ENCODE data around the gene NCAM2. TPM values are rescaled to one million over a fixed set of nuclear protein-coding genes. Genes with fewer than 3 reads are reported as not detected.

Gene NCAM2
- total and polyA plus RNA-seq, 2 experiments from 2014 or later = 0.36 to 0.83 TPM

GRCh38 chr21:21010698-21011097 is 12.5 kb downstream of the NCAM2 start:
- Histone ChIP-seq H3K27me3 (ENCODE audit: insufficient read depth) (no peaks in the 10 kb centered on the region), H3F3A (replicated peaks; ENCODE audit: low read depth) (no peaks in the 10 kb centered on the region), H3K36me3 (ENCODE audit: insufficient read depth) (no peaks in the 10 kb centered on the region), H3K4me3 (no peak overlapping the region), H4K20me1 (replicated peaks; ENCODE audit: insufficient read depth) (no peaks in the 10 kb centered on the region), H3K79me2 (replicated peaks; ENCODE audit: insufficient read depth) (no peaks in the 10 kb centered on the region), H3K4me2 (peak overlapping the region; percentile 16; the same call in 1 of the 2 replicates), H3K4me1 (ENCODE audit: insufficient read depth) (peaks cover 9% of the 10 kb centered on the region; the same call in 1 of the 2 replicates), H3K27ac (ENCODE audit: low read depth) (no peak overlapping the region), H2AFZ (no peak overlapping the region), H3K9me2 (ENCODE audit: insufficient read depth) (no peaks in the 10 kb centered on the region)
- H3K4me1 Mint-ChIP-seq = peaks cover 36% of the 10 kb centered on the region
- H3K27me3 Mint-ChIP-seq (ENCODE audit: insufficient read depth, low read depth, poor library complexity) = no peaks in the 10 kb centered on the region
- H3K27ac Mint-ChIP-seq = peak overlapping the region; percentile 17
- H3K9me3 Mint-ChIP-seq = no peaks in the 10 kb centered on the region
- TF ChIP-seq, protein P1, sequence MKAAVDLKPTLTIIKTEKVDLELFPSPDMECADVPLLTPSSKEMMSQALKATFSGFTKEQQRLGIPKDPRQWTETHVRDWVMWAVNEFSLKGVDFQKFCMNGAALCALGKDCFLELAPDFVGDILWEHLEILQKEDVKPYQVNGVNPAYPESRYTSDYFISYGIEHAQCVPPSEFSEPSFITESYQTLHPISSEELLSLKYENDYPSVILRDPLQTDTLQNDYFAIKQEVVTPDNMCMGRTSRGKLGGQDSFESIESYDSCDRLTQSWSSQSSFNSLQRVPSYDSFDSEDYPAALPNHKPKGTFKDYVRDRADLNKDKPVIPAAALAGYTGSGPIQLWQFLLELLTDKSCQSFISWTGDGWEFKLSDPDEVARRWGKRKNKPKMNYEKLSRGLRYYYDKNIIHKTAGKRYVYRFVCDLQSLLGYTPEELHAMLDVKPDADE (IDR thresholded peaks at IDR 0.05) = no peak
- TF ChIP-seq EZH2phosphoT487 (IDR thresholded peaks at IDR 0.05; ENCODE audit: unreplicated experiment) (no peak), CREB1 (CRISPR knock-in tag; IDR thresholded peaks at IDR 0.05; ENCODE audit: low read depth) (no peak), REST (IDR thresholded peaks at IDR 0.05; ENCODE audit: unreplicated experiment) (no peak), NANOG (IDR thresholded peaks at IDR 0.05; ENCODE audit: borderline replicate concordance) (no peak), STAT1 (IDR thresholded peaks at IDR 0.05; ENCODE audit: unreplicated experiment) (no peak), ZNF114 (CRISPR knock-in tag; IDR thresholded peaks at IDR 0.05) (no peak), ZNF331 (CRISPR knock-in tag; IDR thresholded peaks at IDR 0.05; ENCODE audit: low read depth) (no peak), JUNB (IDR thresholded peaks at IDR 0.05; ENCODE audit: unreplicated experiment) (no peak), EZH2 (IDR thresholded peaks at IDR 0.05; ENCODE audit: low read depth, unreplicated experiment) (no peak), ZNF462 (CRISPR knock-in tag; IDR thresholded peaks at IDR 0.05) (no peak), POLR2AphosphoS5 (IDR thresholded peaks at IDR 0.05; ENCODE audit: low read depth) (no peak)
- TF ChIP-seq, protein P2, sequence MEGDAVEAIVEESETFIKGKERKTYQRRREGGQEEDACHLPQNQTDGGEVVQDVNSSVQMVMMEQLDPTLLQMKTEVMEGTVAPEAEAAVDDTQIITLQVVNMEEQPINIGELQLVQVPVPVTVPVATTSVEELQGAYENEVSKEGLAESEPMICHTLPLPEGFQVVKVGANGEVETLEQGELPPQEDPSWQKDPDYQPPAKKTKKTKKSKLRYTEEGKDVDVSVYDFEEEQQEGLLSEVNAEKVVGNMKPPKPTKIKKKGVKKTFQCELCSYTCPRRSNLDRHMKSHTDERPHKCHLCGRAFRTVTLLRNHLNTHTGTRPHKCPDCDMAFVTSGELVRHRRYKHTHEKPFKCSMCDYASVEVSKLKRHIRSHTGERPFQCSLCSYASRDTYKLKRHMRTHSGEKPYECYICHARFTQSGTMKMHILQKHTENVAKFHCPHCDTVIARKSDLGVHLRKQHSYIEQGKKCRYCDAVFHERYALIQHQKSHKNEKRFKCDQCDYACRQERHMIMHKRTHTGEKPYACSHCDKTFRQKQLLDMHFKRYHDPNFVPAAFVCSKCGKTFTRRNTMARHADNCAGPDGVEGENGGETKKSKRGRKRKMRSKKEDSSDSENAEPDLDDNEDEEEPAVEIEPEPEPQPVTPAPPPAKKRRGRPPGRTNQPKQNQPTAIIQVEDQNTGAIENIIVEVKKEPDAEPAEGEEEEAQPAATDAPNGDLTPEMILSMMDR (conservative IDR thresholded peaks at IDR 0.05; ENCODE audit: low read depth in 2 of 2) = no peak
- H3K4me3 Mint-ChIP-seq = 0 out of 3 replicates have a peak overlapping the region, but pooled peaks have one; percentile 0
- ATAC-seq (peak; percentile 81), DNase-seq (ENCODE audit: low spot score) (peak; percentile 49)
- H3K36me3 Mint-ChIP-seq (ENCODE audit: low read depth) = no peaks in the 10 kb centered on the region

Measured in GM23338 (cell line).